ENCODE measurements around the gene SGCA. TPM values are rescaled to one million over a fixed set of nuclear protein-coding genes. Genes with fewer than 3 reads are reported as not detected.

The SGCA gene
- total and polyA plus RNA-seq, 9 of the 15 experiments (the other 6 are each of a cell fraction or from before 2014, with no cell fraction given), result not detected

DNA sequence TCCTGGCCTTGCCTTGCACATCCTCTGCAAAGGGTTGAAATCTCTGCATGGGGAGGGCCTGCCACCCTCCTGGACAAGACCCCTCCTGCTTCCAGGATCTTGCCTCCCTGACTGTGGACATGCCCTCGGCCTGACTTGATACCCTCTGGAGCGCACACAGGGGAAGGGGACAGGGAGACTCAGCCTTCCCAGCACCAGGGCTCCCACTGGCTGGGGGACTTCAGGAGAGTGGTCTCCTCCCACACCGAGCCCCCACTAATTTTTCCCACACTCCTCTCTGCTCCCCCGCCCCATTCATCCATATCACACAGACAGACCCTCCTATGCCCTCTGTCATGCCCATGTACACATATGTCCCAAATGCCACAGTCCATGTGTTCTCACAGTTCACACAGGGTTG is 14.3 kb downstream of the SGCA start:
- Histone ChIP-seq H4K20me1 (replicated peaks; ENCODE audit: control insufficient read depth, insufficient read depth, low read length) (no peaks in the 10 kb centered on the region; the same call in 1 of the 2 replicates), H3K4me2 (ENCODE audit: insufficient read depth, low read length) (no peak overlapping the region), H3K27me3 (ENCODE audit: control insufficient read depth in 2 of 2, insufficient read depth in 2 of 2, low read length in 2 of 2) (peaks cover 23 to 42% of the 10 kb centered on the region in 2 experiments), H3K27ac (ENCODE audit: extremely low read depth, low read depth, low read length) (no peak overlapping the region), H3K9me1 (ENCODE audit: control insufficient read depth, insufficient read depth, low read length) (no peaks in the 10 kb centered on the region), H3K4me3 (no peak overlapping the region), H3K4me1 (replicated peaks in 1 of 2; ENCODE audit: control insufficient read depth in 2 of 2, insufficient read depth in 2 of 2, low read length in 2 of 2) (peaks cover 8 to 34% of the 10 kb centered on the region in 2 experiments; a peak in 4 of 5 replicates), H3K79me2 (ENCODE audit: control insufficient read depth, insufficient read depth, low read length) (no peaks in the 10 kb centered on the region), H2AFZ (ENCODE audit: low read depth, low read length) (no peak overlapping the region), H3K9me3 (replicated peaks; ENCODE audit: control insufficient read depth, insufficient read depth, low read depth, low read length) (no peaks in the 10 kb centered on the region), H3K9ac (ENCODE audit: insufficient read depth in 1 of 2, low read depth in 2 of 2, low read length in 2 of 2) (no peak overlapping the region), H3K36me3 (ENCODE audit: control insufficient read depth, insufficient read depth, low read length) (no peaks in the 10 kb centered on the region)
- CTCF ChIA-PET (ENCODE audit: low intra/inter-chr PET ratio), result no interaction called here
- ATAC-seq (no peak), DNase-seq (ENCODE audit: extremely low read depth in 1 of 4, low spot score in 3 of 4) (no peak), FAIRE-seq (no peak)
- WGBS (ENCODE audit: insufficient coverage, low coverage, missing lambda C conversion rate), result 6% methylated on average over 4 of the region's 4 CpGs
- intact Hi-C loops (cut with micrococcal nuclease), result no loop called here
- in situ Hi-C loops (cut with MboI), result no loop called here
- BruUV-seq (replicated peaks), result no TSS peak
- POLR2A ChIA-PET, result no interaction called here
- no peak for TF ChIP-seq ZNF584 (CRISPR knock-in tag; IDR thresholded peaks at IDR 0.05; ENCODE audit: low read depth)
- TF ChIP-seq, protein P1, sequence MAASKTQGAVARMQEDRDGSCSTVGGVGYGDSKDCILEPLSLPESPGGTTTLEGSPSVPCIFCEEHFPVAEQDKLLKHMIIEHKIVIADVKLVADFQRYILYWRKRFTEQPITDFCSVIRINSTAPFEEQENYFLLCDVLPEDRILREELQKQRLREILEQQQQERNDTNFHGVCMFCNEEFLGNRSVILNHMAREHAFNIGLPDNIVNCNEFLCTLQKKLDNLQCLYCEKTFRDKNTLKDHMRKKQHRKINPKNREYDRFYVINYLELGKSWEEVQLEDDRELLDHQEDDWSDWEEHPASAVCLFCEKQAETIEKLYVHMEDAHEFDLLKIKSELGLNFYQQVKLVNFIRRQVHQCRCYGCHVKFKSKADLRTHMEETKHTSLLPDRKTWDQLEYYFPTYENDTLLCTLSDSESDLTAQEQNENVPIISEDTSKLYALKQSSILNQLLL (CRISPR knock-in tag; IDR thresholded peaks at IDR 0.05; ENCODE audit: borderline replicate concordance), result no peak
- TF ChIP-seq, protein P2, sequence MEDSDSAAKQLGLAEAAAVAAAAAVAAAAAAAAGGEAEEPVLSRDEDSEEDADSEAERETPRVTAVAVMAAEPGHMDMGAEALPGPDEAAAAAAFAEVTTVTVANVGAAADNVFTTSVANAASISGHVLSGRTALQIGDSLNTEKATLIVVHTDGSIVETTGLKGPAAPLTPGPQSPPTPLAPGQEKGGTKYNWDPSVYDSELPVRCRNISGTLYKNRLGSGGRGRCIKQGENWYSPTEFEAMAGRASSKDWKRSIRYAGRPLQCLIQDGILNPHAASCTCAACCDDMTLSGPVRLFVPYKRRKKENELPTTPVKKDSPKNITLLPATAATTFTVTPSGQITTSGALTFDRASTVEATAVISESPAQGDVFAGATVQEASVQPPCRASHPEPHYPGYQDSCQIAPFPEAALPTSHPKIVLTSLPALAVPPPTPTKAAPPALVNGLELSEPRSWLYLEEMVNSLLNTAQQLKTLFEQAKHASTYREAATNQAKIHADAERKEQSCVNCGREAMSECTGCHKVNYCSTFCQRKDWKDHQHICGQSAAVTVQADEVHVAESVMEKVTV (CRISPR knock-in tag; IDR thresholded peaks at IDR 0.05), result no peak
- TF ChIP-seq PML (IDR thresholded peaks at IDR 0.05; ENCODE audit: low read length), result no peak
- no peak for TF ChIP-seq TCFL5 (CRISPR knock-in tag; conservative IDR thresholded peaks at IDR 0.05)
- TF ChIP-seq, protein P3, sequence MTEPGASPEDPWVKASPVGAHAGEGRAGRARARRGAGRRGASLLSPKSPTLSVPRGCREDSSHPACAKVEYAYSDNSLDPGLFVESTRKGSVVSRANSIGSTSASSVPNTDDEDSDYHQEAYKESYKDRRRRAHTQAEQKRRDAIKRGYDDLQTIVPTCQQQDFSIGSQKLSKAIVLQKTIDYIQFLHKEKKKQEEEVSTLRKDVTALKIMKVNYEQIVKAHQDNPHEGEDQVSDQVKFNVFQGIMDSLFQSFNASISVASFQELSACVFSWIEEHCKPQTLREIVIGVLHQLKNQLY (CRISPR knock-in tag; conservative IDR thresholded peaks at IDR 0.05), result no peak
- no peak for TF ChIP-seq ZBTB8A (IDR thresholded peaks at IDR 0.05; ENCODE audit: partially characterized antibody)
- no peak for TF ChIP-seq SRSF1 (IDR thresholded peaks at IDR 0.05; ENCODE audit: low read depth, low read length)
- TF ChIP-seq TRIM24 (IDR thresholded peaks at IDR 0.05), result no peak
- TF ChIP-seq MYC (IDR thresholded peaks at IDR 0.05; ENCODE audit: low read depth, low read length), result no peak
- TF ChIP-seq MYC (CRISPR knock-in tag; IDR thresholded peaks at IDR 0.05; ENCODE audit: borderline replicate concordance, low read depth), result no peak
- no peak for TF ChIP-seq ZBTB17 (CRISPR knock-in tag; IDR thresholded peaks at IDR 0.05)
- TF ChIP-seq, protein P4, sequence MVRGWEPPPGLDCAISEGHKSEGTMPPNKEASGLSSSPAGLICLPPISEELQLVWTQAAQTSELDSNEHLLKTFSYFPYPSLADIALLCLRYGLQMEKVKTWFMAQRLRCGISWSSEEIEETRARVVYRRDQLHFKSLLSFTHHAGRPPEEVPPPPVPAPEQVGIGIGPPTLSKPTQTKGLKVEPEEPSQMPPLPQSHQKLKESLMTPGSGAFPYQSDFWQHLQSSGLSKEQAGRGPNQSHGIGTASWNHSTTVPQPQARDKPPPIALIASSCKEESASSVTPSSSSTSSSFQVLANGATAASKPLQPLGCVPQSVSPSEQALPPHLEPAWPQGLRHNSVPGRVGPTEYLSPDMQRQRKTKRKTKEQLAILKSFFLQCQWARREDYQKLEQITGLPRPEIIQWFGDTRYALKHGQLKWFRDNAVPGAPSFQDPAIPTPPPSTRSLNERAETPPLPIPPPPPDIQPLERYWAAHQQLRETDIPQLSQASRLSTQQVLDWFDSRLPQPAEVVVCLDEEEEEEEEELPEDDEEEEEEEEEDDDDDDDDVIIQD (CRISPR knock-in tag; IDR thresholded peaks at IDR 0.05), result no peak
- TF ChIP-seq, protein P5, sequence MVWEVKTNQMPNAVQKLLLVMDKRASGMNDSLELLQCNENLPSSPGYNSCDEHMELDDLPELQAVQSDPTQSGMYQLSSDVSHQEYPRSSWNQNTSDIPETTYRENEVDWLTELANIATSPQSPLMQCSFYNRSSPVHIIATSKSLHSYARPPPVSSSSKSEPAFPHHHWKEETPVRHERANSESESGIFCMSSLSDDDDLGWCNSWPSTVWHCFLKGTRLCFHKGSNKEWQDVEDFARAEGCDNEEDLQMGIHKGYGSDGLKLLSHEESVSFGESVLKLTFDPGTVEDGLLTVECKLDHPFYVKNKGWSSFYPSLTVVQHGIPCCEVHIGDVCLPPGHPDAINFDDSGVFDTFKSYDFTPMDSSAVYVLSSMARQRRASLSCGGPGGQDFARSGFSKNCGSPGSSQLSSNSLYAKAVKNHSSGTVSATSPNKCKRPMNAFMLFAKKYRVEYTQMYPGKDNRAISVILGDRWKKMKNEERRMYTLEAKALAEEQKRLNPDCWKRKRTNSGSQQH (CRISPR knock-in tag; IDR thresholded peaks at IDR 0.05), result no peak
- TF ChIP-seq ZNF12 (CRISPR knock-in tag; IDR thresholded peaks at IDR 0.05), result no peak
- TF ChIP-seq KLF16 (IDR thresholded peaks at IDR 0.05), result no peak
- TF ChIP-seq YBX1 (IDR thresholded peaks at IDR 0.05), result no peak
- no peak for TF ChIP-seq ZNF778 (CRISPR knock-in tag; IDR thresholded peaks at IDR 0.05)
